ENCODE data around the gene RAB7A. TPM values are rescaled to one million over a fixed set of nuclear protein-coding genes. Genes with fewer than 3 reads are reported as not detected.

RAB7A gene
- total RNA-seq, 1 experiment from 2014 or later = 155 TPM

DNA sequence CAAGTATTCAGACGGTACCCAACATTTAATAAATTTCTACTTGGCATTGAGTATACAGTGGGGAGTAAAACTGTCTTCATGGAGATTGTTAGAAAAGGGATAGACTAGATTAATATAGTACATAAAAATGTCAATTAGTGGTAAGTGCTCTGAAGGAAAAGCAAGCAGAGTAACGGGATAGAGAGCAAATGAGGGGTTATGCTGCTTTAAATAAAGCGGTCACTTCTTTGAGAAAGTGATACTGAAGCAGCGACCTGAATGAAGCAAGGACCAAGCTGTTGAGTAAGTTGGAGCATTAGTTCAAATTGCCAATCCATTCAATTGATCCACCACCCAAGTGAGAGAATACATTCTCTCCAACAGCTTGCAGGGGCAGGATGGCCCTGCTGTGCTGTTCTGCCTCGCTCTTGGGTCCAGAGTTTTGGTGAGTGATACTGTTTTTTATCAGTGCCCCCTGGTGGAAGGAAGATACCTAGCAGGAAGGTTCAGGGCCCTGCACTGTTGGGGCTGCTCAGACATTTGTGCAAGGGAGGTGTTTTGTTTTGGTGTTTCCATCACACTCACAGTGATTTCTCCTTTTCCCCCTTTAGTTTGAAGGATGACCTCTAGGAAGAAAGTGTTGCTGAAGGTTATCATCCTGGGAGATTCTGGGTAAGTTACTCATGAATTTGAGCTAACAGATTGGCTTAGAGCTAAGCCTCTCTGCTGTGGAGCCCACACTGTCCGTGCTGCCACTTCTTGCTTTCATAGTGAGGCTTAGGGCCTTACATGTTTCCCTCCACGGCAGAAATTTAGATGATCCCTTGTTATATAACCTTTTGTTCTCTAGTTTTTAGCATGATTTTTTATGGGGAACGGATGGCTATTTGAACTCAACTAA is 69.0 kb downstream of the RAB7A start:
- Histone ChIP-seq H2BK20ac (ENCODE audit: low read depth, low read length, poor library complexity, severe bottlenecking) (no peak overlapping the region), H2BK15ac (ENCODE audit: low read depth, low read length) (no peak overlapping the region), H3K4me1 (ENCODE audit: insufficient read depth, low read length) (no peaks in the 10 kb centered on the region), H2BK120ac (ENCODE audit: low read depth, low read length, poor library complexity, severe bottlenecking) (no peak overlapping the region), H3K9ac (ENCODE audit: extremely low read depth, insufficient read length, low read length) (no peak overlapping the region), H2BK5ac (ENCODE audit: insufficient read length, low read length) (no peak overlapping the region), H4K8ac (replicated peaks; ENCODE audit: insufficient read length, low read depth, low read length) (no peak overlapping the region), H3K27me3 (ENCODE audit: insufficient read depth, low read length) (no peaks in the 10 kb centered on the region), H4K20me1 (ENCODE audit: control insufficient read depth, insufficient read depth, insufficient read length) (no peaks in the 10 kb centered on the region), H2AFZ (ENCODE audit: low read length) (no peak overlapping the region), H3K4ac (ENCODE audit: low read depth, low read length) (no peak overlapping the region), H3K14ac (ENCODE audit: insufficient read depth, low read length) (no peak overlapping the region), H2AK5ac (ENCODE audit: insufficient read length, low read length) (no peak overlapping the region), H2BK12ac (ENCODE audit: insufficient read length, low read depth, low read length) (no peak overlapping the region), H3K18ac (ENCODE audit: insufficient read length, low read depth, low read length) (no peak overlapping the region), H3K79me2 (ENCODE audit: insufficient read depth, low read length) (peaks cover 3% of the 10 kb centered on the region; the same call in 1 of the 2 replicates), H3K56ac (ENCODE audit: insufficient read length, low read depth, low read length) (no peak overlapping the region), H3K23me2 (ENCODE audit: insufficient read length, low read depth, low read length, poor library complexity, severe bottlenecking) (no peaks in the 10 kb centered on the region), H3T11ph (ENCODE audit: low read length) (no peak overlapping the region), H3K9me3 (ENCODE audit: control insufficient read depth, low read depth, low read length) (no peaks in the 10 kb centered on the region), H4K91ac (ENCODE audit: insufficient read length, low read depth, low read length) (no peak overlapping the region), H3K4me2 (ENCODE audit: insufficient read depth, insufficient read length, low read length) (no peak overlapping the region), H3K23ac (ENCODE audit: insufficient read length, low read depth, low read length) (no peak overlapping the region), H3K27ac (ENCODE audit: insufficient read length, low read depth, low read length) (no peak overlapping the region), H4K5ac (ENCODE audit: insufficient read length, low read depth, low read length) (no peak overlapping the region), H3K79me1 (ENCODE audit: insufficient read depth, low read depth, low read length, poor library complexity, severe bottlenecking) (peaks cover 12% of the 10 kb centered on the region)
- DNase-seq = peak; percentile 73
- H3K27me3 Mint-ChIP-seq (ENCODE audit: low read depth) = no peaks in the 10 kb centered on the region
- WGBS (ENCODE audit: extremely low coverage, insufficient read length, low lambda C conversion rate) = no CpG with 5 or more reads among the region's 8 CpGs
- peak overlapping the region in 2 of 3 experiments; percentile 17 to 51; a peak in 4 of 7 replicates for H3K27ac Mint-ChIP-seq
- no peaks in the 10 kb centered on the region for H3K9me3 Mint-ChIP-seq
- TF ChIP-seq, protein P1, sequence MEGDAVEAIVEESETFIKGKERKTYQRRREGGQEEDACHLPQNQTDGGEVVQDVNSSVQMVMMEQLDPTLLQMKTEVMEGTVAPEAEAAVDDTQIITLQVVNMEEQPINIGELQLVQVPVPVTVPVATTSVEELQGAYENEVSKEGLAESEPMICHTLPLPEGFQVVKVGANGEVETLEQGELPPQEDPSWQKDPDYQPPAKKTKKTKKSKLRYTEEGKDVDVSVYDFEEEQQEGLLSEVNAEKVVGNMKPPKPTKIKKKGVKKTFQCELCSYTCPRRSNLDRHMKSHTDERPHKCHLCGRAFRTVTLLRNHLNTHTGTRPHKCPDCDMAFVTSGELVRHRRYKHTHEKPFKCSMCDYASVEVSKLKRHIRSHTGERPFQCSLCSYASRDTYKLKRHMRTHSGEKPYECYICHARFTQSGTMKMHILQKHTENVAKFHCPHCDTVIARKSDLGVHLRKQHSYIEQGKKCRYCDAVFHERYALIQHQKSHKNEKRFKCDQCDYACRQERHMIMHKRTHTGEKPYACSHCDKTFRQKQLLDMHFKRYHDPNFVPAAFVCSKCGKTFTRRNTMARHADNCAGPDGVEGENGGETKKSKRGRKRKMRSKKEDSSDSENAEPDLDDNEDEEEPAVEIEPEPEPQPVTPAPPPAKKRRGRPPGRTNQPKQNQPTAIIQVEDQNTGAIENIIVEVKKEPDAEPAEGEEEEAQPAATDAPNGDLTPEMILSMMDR (conservative IDR thresholded peaks at IDR 0.05) = peak; percentile 89
- peaks cover 6 to 10% of the 10 kb centered on the region in 2 experiments for H3K4me1 Mint-ChIP-seq
- H3K36me3 Mint-ChIP-seq (ENCODE audit: insufficient read depth in 1 of 3, low read depth in 3 of 3) = peaks cover 25 to 44% (median 40%) of the 10 kb centered on the region in 3 experiments; a peak in 6 of 7 replicates
- no peak overlapping the region; a peak in 1 of 5 replicates for H3K4me3 Mint-ChIP-seq

All from H9 (cell line).